Common myeloid progenitor, CD34-positive (primary cell): ENCODE results near the gene BHMT2.

Experiments
- CTCF ChIA-PET: fragments of 350-600 bp; sonication (Branson Sonifier 250); formaldehyde crosslinking; loops from one replicate; lab custom pipeline; 2021; ENCODE audit warnings: antibody characterized with exemption; lab: Charles Lee
- POLR2A ChIA-PET: fragments of 350-600 bp; sonication (Branson Sonifier 250); formaldehyde crosslinking; loops from one replicate; lab custom pipeline; 2021; ENCODE audit warnings: antibody characterized with exemption; lab: Charles Lee
- DNase-seq, 3 donors: peaks; one replicate each; pipeline versions ENCODE4 v3.0.0 to v3.0.0-alpha.2; 2013
- H3K27ac ChIP-seq, 2 experiments: 1 replicate in 1 of 2; 2 replicates in 1 of 2; pipeline ENCODE4 v1.7.0; 2013; ENCODE audit warnings: inconsistent platforms in 2 of 2, low read length in 2 of 2, mild to moderate bottlenecking in 2 of 2, low read depth in 1 of 2, moderate library complexity in 1 of 2; ENCODE audit not compliant: severe bottlenecking in 2 of 2, insufficient read depth in 1 of 2, poor library complexity in 1 of 2
- H3K27me3 ChIP-seq, 5 experiments: replicated peaks in 2 of 5; 1 replicate in 3 of 5; 2 replicates in 2 of 5; pipeline versions ENCODE4 v1.6.1 to v1.7.0; 2013; ENCODE audit warnings: low read length in 4 of 5, mild to moderate bottlenecking in 2 of 5, moderate library complexity in 2 of 5, inconsistent platforms in 1 of 5; ENCODE audit not compliant: insufficient read depth in 5 of 5, control insufficient read depth in 4 of 5
- H3K36me3 ChIP-seq, 4 experiments: 1 replicate in 2 of 4; 2 replicates in 2 of 4; pipeline versions ENCODE4 v1.6.1 to v1.7.0; 2013; ENCODE audit warnings: low read length in 3 of 4, control low read depth in 1 of 4, mild to moderate bottlenecking in 1 of 4; ENCODE audit not compliant: control insufficient read depth in 4 of 4, insufficient read depth in 4 of 4
- H3K4me1 ChIP-seq, 4 experiments: 1 replicate in 3 of 4; 2 replicates in 1 of 4; pipeline versions ENCODE4 v1.6.1 to v1.7.1; 2013; ENCODE audit warnings: low read length in 3 of 4, mild to moderate bottlenecking in 3 of 4, control low read depth in 1 of 4, inconsistent platforms in 1 of 4, moderate library complexity in 1 of 4; ENCODE audit not compliant: control insufficient read depth in 4 of 4, insufficient read depth in 4 of 4; ENCODE audit errors: control extremely low read depth in 1 of 4
- H3K4me3 ChIP-seq, 7 experiments: 1 replicate in 4 of 7; 2 replicates in 3 of 7; pipeline versions ENCODE4 v1.5.1 to v1.7.0; 2013; ENCODE audit warnings: mild to moderate bottlenecking in 7 of 7, low read length in 6 of 7, moderate library complexity in 6 of 7, inconsistent platforms in 2 of 7, low read depth in 2 of 7, control low read depth in 1 of 7; ENCODE audit not compliant: insufficient read depth in 4 of 7, control insufficient read depth in 1 of 7; ENCODE audit errors: extremely low read depth in 1 of 7
- H3K9me3 ChIP-seq, 5 experiments: 1 replicate in 4 of 5; 2 replicates in 1 of 5; pipeline versions ENCODE4 v1.6.1 to v1.7.1; 2013; ENCODE audit warnings: low read length in 4 of 5, mild to moderate bottlenecking in 2 of 5, inconsistent platforms in 1 of 5, low read depth in 1 of 5, moderate library complexity in 1 of 5; ENCODE audit not compliant: control insufficient read depth in 4 of 5, insufficient read depth in 2 of 5; ENCODE audit errors: control extremely low read depth in 1 of 5
- WGBS: methylation state at CpG from one replicate; pipeline ENCODE4 v1.1.5; 2013; ENCODE audit not compliant: insufficient coverage; 5-methylcytosine and 5-hydroxymethylcytosine counted together

BHMT2 gene

GRCh38 chr5:79105868-79106267 is 36.3 kb downstream of the BHMT2 start:
- Histone ChIP-seq H3K36me3 (no peaks in the 10 kb centered on the region), H3K4me3 (no peak overlapping the region), H3K4me1 (peaks cover 5 to 25% (median 21%) of the 10 kb centered on the region in 4 experiments), H3K27ac (no peak overlapping the region), H3K27me3 (peaks cover 0 to 10% (median under 1%) of the 10 kb centered on the region in 5 experiments), H3K9me3 (no peaks in the 10 kb centered on the region)
- ChIA-PET CTCF (interaction anchor here (1.1 to 2.9 kb wide), 7 partner anchors 13 to 86 kb away, joined by 3 to 15 read pairs (median 4); no protein-coding TSS in a partner anchor), POLR2A (no interaction called here)
- no CpG with 5 or more reads among the region's 2 CpGs for WGBS
- peak in 1 of 3 donors; percentile 30 for DNase-seq

GRCh38 chr5:79107020-79107796 is 37.6 kb downstream of the BHMT2 start:
- 30% methylated on average over 7 of the region's 7 CpGs for WGBS
- CTCF ChIA-PET = interaction anchor here (0.6 to 2.9 kb wide), 9 partner anchors 12 to 877 kb away, joined by 3 to 15 read pairs (median 6); no protein-coding TSS in a partner anchor
- POLR2A ChIA-PET = no interaction called here
- Histone ChIP-seq H3K27ac (no peak overlapping the region), H3K4me1 (peaks cover 5 to 32% (median 26%) of the 10 kb centered on the region in 4 experiments), H3K36me3 (no peaks in the 10 kb centered on the region), H3K9me3 (no peaks in the 10 kb centered on the region), H3K4me3 (peak overlapping the region in 3 of 7 experiments; percentile 6 to 29 (median 9)), H3K27me3 (peaks cover 6 to 23% (median 10%) of the 10 kb centered on the region in 5 experiments)
- peak; percentile 39 to 78 (median 64) for DNase-seq

DNA sequence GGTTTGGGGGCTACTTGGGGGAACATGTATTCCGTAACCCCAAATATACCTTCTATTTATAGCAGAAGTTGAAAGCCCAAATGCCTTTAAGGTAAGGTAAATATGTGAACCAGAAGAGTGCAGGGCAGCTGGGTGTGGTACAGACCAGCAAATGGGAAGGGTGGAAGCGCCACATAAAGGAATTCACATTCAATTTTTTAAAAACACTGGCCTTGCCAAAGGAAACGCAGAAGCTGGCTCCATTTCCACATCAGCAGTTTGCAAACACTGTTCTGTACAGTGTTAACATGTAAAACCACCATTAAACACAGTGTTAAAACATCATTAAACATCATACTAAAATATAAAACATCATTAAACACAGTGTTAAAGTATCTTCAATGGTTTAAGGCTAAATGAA is 38.5 kb downstream of the BHMT2 start:
- no CpG with 5 or more reads among the region's 3 CpGs for WGBS
- DNase-seq = no peak

DNA sequence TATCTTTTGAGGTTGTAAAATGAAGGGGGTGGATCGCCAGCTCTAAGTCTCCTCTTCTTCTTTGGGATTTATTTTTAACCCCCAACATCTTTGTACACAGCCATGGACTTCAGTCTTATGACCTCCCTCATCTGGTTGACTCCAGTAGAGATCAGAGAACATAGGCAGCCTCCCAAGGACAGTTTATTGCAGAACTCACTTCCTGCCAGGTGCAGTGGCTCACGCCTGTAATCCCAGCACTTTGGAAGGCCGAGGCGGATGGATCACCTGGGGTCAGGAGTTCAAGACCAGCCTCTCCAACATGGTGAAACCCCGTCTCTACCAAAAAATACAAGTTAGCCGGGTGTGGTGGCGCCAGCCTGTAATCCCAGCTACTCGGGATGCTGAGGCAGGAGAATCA is 39.2 kb downstream of the BHMT2 start:
- Histone ChIP-seq H3K27ac (no peak overlapping the region), H3K4me3 (no peak overlapping the region), H3K4me1 (peaks cover 5 to 27% (median 24%) of the 10 kb centered on the region in 4 experiments), H3K9me3 (no peaks in the 10 kb centered on the region), H3K27me3 (peaks cover 13 to 38% (median 19%) of the 10 kb centered on the region in 5 experiments), H3K36me3 (no peaks in the 10 kb centered on the region)
- no peak for DNase-seq
- 88% methylated on average over 6 of the region's 8 CpGs for WGBS
- POLR2A ChIA-PET = interaction anchor here (0.6 kb wide), 1 partner anchor 558 kb away, joined by 3 read pairs; no protein-coding TSS in a partner anchor
- CTCF ChIA-PET = interaction anchor here (1.1 to 1.9 kb wide), 3 partner anchors 23 to 85 kb away, joined by 3 to 6 read pairs (median 4); no protein-coding TSS in a partner anchor

More for the DNA sequence above, 38.5 kb downstream of the BHMT2 start:
- Histone ChIP-seq H3K27ac (no peak overlapping the region), H3K4me3 (no peak overlapping the region), H3K9me3 (no peaks in the 10 kb centered on the region), H3K4me1 (peaks cover 5 to 28% (median 24%) of the 10 kb centered on the region in 4 experiments), H3K27me3 (peaks cover 13 to 32% (median 19%) of the 10 kb centered on the region in 5 experiments), H3K36me3 (no peaks in the 10 kb centered on the region)
- CTCF ChIA-PET = interaction anchor here (1.8 to 2.9 kb wide), 4 partner anchors 13 to 88 kb away, joined by 6 to 10 read pairs (median 8); no protein-coding TSS in a partner anchor
- POLR2A ChIA-PET = no interaction called here

- peaks cover 14 to 44% (median 20%) of the 10 kb centered on the region in 5 experiments for H3K27me3 ChIP-seq
- H3K4me3 ChIP-seq = no peak overlapping the region
- 44% methylated on average over 9 of the region's 15 CpGs for WGBS
- H3K9me3 ChIP-seq = no peaks in the 10 kb centered on the region
- H3K27ac ChIP-seq = no peak overlapping the region
- H3K36me3 ChIP-seq = no peaks in the 10 kb centered on the region
- ChIA-PET CTCF (interaction anchor here (1.1 to 1.5 kb wide), 2 partner anchors 22 to 86 kb away, joined by 3 to 4 read pairs; no protein-coding TSS in a partner anchor), POLR2A (interaction anchor here (0.6 kb wide), 1 partner anchor 557 kb away, joined by 3 read pairs; no protein-coding TSS in a partner anchor)
- peak; percentile 29 to 38 (median 33) for DNase-seq
- H3K4me1 ChIP-seq = peaks cover 5 to 27% (median 24%) of the 10 kb centered on the region in 4 experiments
Observed at GRCh38 chr5:79109527-79110492, 40.2 kb downstream of the BHMT2 start.

DNA sequence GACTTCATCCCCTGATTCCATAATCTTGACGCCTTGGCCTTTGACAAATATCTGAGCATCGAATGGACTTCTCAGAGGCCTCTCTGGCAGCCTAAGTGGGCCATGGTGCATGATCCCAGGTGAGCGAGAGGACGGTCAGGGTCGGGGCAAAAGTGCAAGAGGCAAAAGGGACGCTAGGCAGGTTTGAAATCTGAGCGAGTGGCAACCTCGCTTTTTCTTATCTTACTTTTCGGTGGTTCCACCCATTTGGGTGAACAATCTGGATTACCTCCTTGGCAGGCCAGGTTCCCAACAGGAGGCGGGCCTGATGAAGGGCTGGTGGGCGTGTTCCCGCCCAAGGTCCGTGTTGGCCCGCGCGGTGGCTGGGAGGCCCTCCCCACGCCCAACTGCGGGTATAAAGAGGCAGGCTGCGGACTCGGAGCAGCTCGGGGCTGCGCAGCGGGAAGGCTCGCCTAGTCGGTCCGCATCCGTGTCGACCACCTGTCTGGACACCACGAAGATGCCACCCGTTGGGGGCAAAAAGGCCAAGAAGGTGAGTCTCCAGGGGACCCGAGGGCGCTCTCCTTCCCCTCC is 41.9 kb downstream of the BHMT2 start, which contains the start of gene BHMT:
Gene BHMT, plus strand, starts transcription at position 423 of the 573 bp plus-strand sequence. Its CDS starts 77 bp downstream, at position 500.
- peaks cover 5 to 23% (median 23%) of the 10 kb centered on the region in 4 experiments for H3K4me1 ChIP-seq

More for the DNA sequence above, 41.9 kb downstream of the BHMT2 start, which contains the start of gene BHMT:
- no peaks in the 10 kb centered on the region for H3K9me3 ChIP-seq
- ChIA-PET CTCF (no interaction called here), POLR2A (no interaction called here)
- no peak within 1 kb of the TSS for H3K27ac ChIP-seq
- 33% methylated on average over 21 of the region's 32 CpGs for WGBS
- no peak for DNase-seq
- H3K36me3 ChIP-seq = no peaks in the 10 kb centered on the region
- H3K27me3 ChIP-seq = peaks cover 16 to 44% (median 23%) of the 10 kb centered on the region in 5 experiments
- H3K4me3 ChIP-seq = peak within 1 kb of the TSS in 3 of 7 experiments; percentile 23 to 52 (median 46)
